Endothelial cell of umbilical vein (primary cell): Measurements from ENCODE around the gene AGRN. TPM values are rescaled to one million over a fixed set of nuclear protein-coding genes. Genes with fewer than 3 reads are reported as not detected.

Experiments
- BruUV-seq: library from RNA; stranded (reverse); fragments of 400-500 nt; replicated peaks from 2 replicates; lab custom pipeline; 2021; lab: Mats Ljungman, UMichigan
- CTCF ChIA-PET: fragments of 300-600, 350-600 bp; sonication (Branson Sonifier 250); formaldehyde crosslinking; loops from one replicate; lab custom pipeline; 2021; ENCODE audit warnings: antibody characterized with exemption, inconsistent platforms; lab: Charles Lee
- POLR2A ChIA-PET: fragments of 300-600, 350-600 bp; sonication (Branson Sonifier 250); formaldehyde crosslinking; loops from one replicate; lab custom pipeline; 2021; ENCODE audit warnings: antibody characterized with exemption, inconsistent platforms; lab: Charles Lee
- DNase-seq: peaks from one replicate; pipeline ENCODE4 v3.0.0-alpha.2; 2011; ENCODE audit warnings: low read depth, low spot score
- FAIRE-seq: peaks from 2 replicates; lab custom pipeline; 2011; peaks lifted over from hg19 to GRCh38; lab: Jason Lieb, UNC
- H2AFZ ChIP-seq: 2 replicates; pipeline ENCODE4 v1.6.0; 2012; ENCODE audit warnings: low read depth, low read length, control low read depth, inconsistent platforms
- H3K27ac ChIP-seq: 2 replicates; pipeline ENCODE4 v1.5.1; 2011; ENCODE audit warnings: low read depth, mild to moderate bottlenecking, control low read depth, low read length, moderate library complexity; ENCODE audit not compliant: insufficient read depth
- H3K27me3 ChIP-seq, 2 experiments: 2 replicates each; pipeline versions ENCODE4 v1.6.0 to v1.6.1; 2011; ENCODE audit warnings: low read length in 2 of 2, mixed read lengths in 1 of 2; ENCODE audit not compliant: control insufficient read depth in 2 of 2, insufficient read depth in 2 of 2
- H3K36me3 ChIP-seq, 2 experiments: 2 replicates in 1 of 2; 3 replicates in 1 of 2; pipeline ENCODE4 v1.5.1; 2011; ENCODE audit warnings: low read length in 2 of 2, mild to moderate bottlenecking in 1 of 2, moderate library complexity in 1 of 2; ENCODE audit not compliant: control insufficient read depth in 2 of 2, insufficient read depth in 2 of 2; ENCODE audit errors: extremely low read depth in 1 of 2
- H3K4me1 ChIP-seq: 3 replicates; pipeline ENCODE4 v1.5.1; 2011; ENCODE audit warnings: mild to moderate bottlenecking, low read length; ENCODE audit not compliant: control insufficient read depth, insufficient read depth; ENCODE audit errors: extremely low read depth
- H3K4me2 ChIP-seq: 2 replicates; pipeline ENCODE4 v1.6.1; 2011; ENCODE audit warnings: low read length, control low read depth, mixed read lengths; ENCODE audit not compliant: insufficient read depth
- H3K4me3 ChIP-seq, 3 experiments: fragments of 200-600 bp in 1 of 3; sonication (generic), shearing (Covaris generic) in 1 of 3; replicated peaks in 1 of 3; 2 replicates each; pipeline ENCODE4 v1.5.1; 2011 to 2016; ENCODE audit warnings: control low read depth in 3 of 3, low read length in 3 of 3, mild to moderate bottlenecking in 2 of 3, inconsistent platforms in 1 of 3, low read depth in 1 of 3, moderate library complexity in 1 of 3; ENCODE audit not compliant: insufficient read depth in 1 of 3
- H3K79me2 ChIP-seq: 2 replicates; pipeline ENCODE4 v1.6.0; 2012; ENCODE audit warnings: low read length, inconsistent platforms; ENCODE audit not compliant: control insufficient read depth, insufficient read depth
- H3K9ac ChIP-seq: replicated peaks from 2 replicates; pipeline ENCODE3; 2011; ENCODE audit warnings: low read length, control low read depth; ENCODE audit not compliant: insufficient read depth; ENCODE audit errors: extremely low read depth
- H3K9me1 ChIP-seq: replicated peaks from 3 replicates; pipeline ENCODE4 v1.6.0; 2011; ENCODE audit warnings: mild to moderate bottlenecking, low read length; ENCODE audit not compliant: control insufficient read depth, insufficient read depth; ENCODE audit errors: extremely low read depth
- H3K9me3 ChIP-seq: replicated peaks from 2 replicates; pipeline ENCODE4 v1.5.1; 2012; ENCODE audit warnings: low read length, inconsistent platforms; ENCODE audit not compliant: control insufficient read depth, insufficient read depth
- H4K20me1 ChIP-seq: replicated peaks from 2 replicates; pipeline ENCODE3; 2011; ENCODE audit warnings: mild to moderate bottlenecking, low read length; ENCODE audit not compliant: control insufficient read depth, insufficient read depth; ENCODE audit errors: extremely low read depth
- CTCF ChIP-seq, 2 donors: IDR thresholded peaks; 1 replicate in 1 of 2; 2 replicates in 1 of 2; pipeline ENCODE4 v1.5.1; 2011; ENCODE audit warnings: low read length in 2 of 2, mild to moderate bottlenecking in 2 of 2, moderate library complexity in 2 of 2, control low read depth in 1 of 2, inconsistent platforms in 1 of 2, low read depth in 1 of 2; ENCODE audit not compliant: insufficient read depth in 1 of 2; ENCODE audit errors: extremely low read depth in 1 of 2
- EZH2 ChIP-seq: IDR thresholded peaks from 2 replicates; pipeline ENCODE4 v1.6.1; 2012; ENCODE audit warnings: borderline replicate concordance, low read depth, mild to moderate bottlenecking, moderate library complexity, low read length, inconsistent platforms; ENCODE audit not compliant: severe bottlenecking
- FOS ChIP-seq: IDR thresholded peaks from 2 replicates; pipeline ENCODE4 v1.6.1; 2011; ENCODE audit warnings: mild to moderate bottlenecking, low read length, moderate library complexity, borderline replicate concordance; ENCODE audit not compliant: insufficient read depth
- GATA2 ChIP-seq: IDR thresholded peaks from 2 replicates; pipeline ENCODE4 v1.7.0; 2011; ENCODE audit warnings: low read depth, mild to moderate bottlenecking, moderate library complexity, mixed read lengths, low read length; ENCODE audit not compliant: insufficient read length, insufficient read depth
- JUN ChIP-seq: IDR thresholded peaks from 2 replicates; pipeline ENCODE4 v1.6.1; 2011; ENCODE audit warnings: borderline replicate concordance, low read depth; ENCODE audit not compliant: insufficient read length, insufficient read depth
- MYC ChIP-seq: IDR thresholded peaks from one replicate; pipeline ENCODE4 v1.6.1; 2011; ENCODE audit warnings: mild to moderate bottlenecking, low read depth, low read length
- POLR2A ChIP-seq: IDR thresholded peaks from 2 replicates; pipeline ENCODE4 v1.6.1; 2012; ENCODE audit warnings: low read depth, mild to moderate bottlenecking, control low read depth, low read length
- POLR2AphosphoS5 ChIP-seq: IDR thresholded peaks from 2 replicates; pipeline ENCODE4 v1.6.1; 2012; ENCODE audit warnings: low read depth, mild to moderate bottlenecking, control low read depth, low read length, moderate library complexity; ENCODE audit not compliant: insufficient read depth
- dilution Hi-C: fragments of 300-500 bp; cut with MboI; formaldehyde crosslinking; loops from one replicate; pipeline ENCODE4 v1.15.0; 2019; ENCODE audit warnings: low sequenced_read_pairs; ENCODE audit not compliant: extremely low pct_ligation_motif_present
- intact Hi-C: fragments of 100-400 bp; cut with micrococcal nuclease; formaldehyde crosslinking; loops from one replicate; pipeline ENCODE4 v1.10.0; 2022
- polyA plus RNA-seq, 4 experiments: library from polyadenylated mRNA; depleted of rRNA in 3 of 4; stranded (reverse) in 3 of 4; unstranded in 1 of 4; fragments of >200 nt; gene quantifications; 2 replicates each; pipeline versions ENCODE4 v1.2.1 to v1.2.3, GENCODE V29; 2011 to 2012; ENCODE audit warnings: missing spikeins in 1 of 4
- total RNA-seq: library from RNA; stranded (reverse); gene quantifications from 2 replicates; pipeline ENCODE4 v1.2.3, GENCODE V29; 2021
- TF ChIP-seq, protein P1 (sequence below): IDR thresholded peaks from 2 replicates; pipeline ENCODE4 v1.6.1; 2011; ENCODE audit not compliant: insufficient read depth, insufficient read length

AGRN gene
- total and polyA plus RNA-seq, 2 donors (not counting 3 experiments of a cell fraction or from before 2014, with no cell fraction given) = 66.6 to 67.8 TPM

DNA sequence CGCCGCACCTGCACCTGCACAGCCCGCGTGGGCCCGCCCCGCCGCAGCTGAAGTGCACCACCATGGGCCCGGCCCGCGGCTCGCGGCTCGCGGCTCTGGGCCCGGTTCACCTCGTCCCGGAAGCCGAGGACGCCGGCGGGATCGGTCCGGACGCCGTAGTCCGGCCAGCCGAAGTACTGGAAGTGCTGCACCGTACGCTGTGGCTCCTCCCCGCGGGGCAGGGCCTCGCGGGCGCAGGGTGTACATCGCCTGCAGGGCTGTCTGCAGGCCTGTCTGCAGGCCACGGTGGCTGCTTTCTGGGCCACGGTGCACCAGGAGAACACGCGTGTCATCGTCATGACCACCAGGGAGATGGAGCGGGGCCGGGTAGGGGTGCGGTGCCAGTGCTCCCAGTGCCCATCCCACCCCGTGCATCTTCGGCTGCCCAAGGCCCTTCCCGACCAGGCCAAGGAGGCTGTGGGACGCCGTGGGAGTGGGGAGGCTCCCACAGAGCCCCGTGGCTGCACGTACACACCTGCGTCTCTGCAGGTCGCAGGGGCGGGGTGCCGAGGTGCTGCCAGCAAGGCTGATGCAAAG is 47.5 kb downstream of the AGRN start:
- no peak overlapping the region for H3K4me3 ChIP-seq
- no peak for FAIRE-seq
- BruUV-seq = no TSS peak

More for the DNA sequence above, 47.5 kb downstream of the AGRN start:
- DNase-seq = no peak
- Histone ChIP-seq H3K79me2 (no peaks in the 10 kb centered on the region), H3K27me3 (no peaks in the 10 kb centered on the region), H3K9me1 (no peaks in the 10 kb centered on the region), H3K4me1 (peaks cover 8% of the 10 kb centered on the region), H4K20me1 (no peaks in the 10 kb centered on the region), H3K4me2 (no peak overlapping the region), H2AFZ (no peak overlapping the region), H3K9ac (no peak overlapping the region), H3K36me3 (no peaks in the 10 kb centered on the region), H3K27ac (no peak overlapping the region), H3K9me3 (no peaks in the 10 kb centered on the region)
- CTCF ChIA-PET = interaction anchor here (2.0 kb wide), 1 partner anchor 83 kb away, joined by 7 read pairs; no protein-coding TSS in a partner anchor
- dilution Hi-C loops (no loop called here), intact Hi-C loops (no loop called here)
- POLR2A ChIA-PET = no interaction called here
- TF ChIP-seq MYC = no peak
- TF ChIP-seq CTCF (IDR thresholded peaks at IDR 0.05; ENCODE audit: extremely low read depth in 1 of 2, insufficient read depth in 1 of 2, low read depth in 1 of 2, low read length in 2 of 2) = no peak
- TF ChIP-seq, protein P1, sequence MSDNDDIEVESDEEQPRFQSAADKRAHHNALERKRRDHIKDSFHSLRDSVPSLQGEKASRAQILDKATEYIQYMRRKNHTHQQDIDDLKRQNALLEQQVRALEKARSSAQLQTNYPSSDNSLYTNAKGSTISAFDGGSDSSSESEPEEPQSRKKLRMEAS = no peak
- no peak for TF ChIP-seq FOS
- no peak for TF ChIP-seq GATA2
- no peak for TF ChIP-seq JUN
- TF ChIP-seq POLR2AphosphoS5 = no peak
- TF ChIP-seq EZH2 = no peak
- no peak for TF ChIP-seq POLR2A
